Activated CD8-positive, alpha-beta memory T cell treated with anti-CD3 and anti-CD28 coated beads for 48 hours (primary cell): ENCODE measurements around the gene SPAG17.
A peak's percentile ranks its signal among the peaks of the same experiment; 100 is the strongest.
"Not testable (repeated sequence)": the region's sequence is repeated elsewhere in the genome, so short reads cannot be mapped to it uniquely, and the experiment has no call there.

Experiments used
- DNase-seq, 3 experiments: peaks; one replicate each; pipeline ENCODE4 v3.0.0-alpha.2; 2020; ENCODE audit warnings: low read depth in 2 of 3, low spot score in 2 of 3

The SPAG17 gene

DNA sequence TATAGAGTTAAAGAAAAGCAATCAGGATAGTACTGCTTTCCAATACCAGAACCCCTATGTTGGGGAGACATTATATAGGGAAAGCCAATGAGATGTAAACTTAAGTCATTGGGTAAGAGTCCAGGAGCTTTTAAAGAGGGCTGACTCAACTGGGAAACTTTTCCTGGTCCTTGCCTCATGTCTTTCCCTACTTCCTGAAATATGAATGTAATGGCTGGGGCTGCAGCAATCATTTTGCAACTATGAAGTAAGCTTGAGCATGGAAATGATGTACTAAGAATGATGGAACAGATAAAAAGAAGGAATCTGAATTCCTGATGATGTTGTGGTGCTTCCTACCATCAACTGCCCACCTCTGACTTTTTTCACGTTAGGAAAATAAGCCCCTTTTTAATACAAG is 199.8 kb downstream of the SPAG17 start:
- DNase-seq, result no peak

DNA sequence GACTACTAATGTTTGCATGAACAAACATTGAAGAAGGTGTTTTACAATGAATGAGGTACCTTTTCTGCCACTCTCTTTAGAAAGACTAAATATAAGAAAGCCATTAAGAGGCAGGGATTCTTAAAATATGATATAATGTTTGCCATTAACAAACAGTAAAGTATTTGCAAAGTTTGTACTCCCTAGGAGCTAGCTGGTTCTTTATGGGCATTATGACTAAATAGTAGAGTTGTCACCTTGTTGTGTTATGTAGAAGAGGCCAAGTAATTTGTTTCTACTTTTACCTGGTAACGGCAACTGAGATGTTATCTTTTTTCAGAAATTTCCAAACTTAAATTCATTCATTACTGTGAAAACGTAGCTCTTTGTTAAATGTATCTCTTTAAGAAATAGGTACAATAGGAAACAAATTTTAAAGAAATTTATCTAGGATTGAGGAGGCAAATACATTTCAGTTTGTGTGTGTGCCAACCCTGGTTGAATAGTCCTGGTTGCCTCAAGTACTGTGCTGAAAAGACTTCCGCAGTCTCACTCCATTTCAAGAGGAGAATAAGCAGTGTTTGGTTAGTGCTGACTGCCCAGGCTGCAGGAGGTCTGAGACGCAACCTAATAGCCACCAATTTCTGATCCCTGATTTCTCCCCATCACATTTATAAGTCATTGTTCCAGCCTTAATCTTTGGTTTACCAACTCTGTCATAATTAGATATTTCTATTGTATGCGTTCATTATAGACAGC is 203.4 kb downstream of the SPAG17 start:
- no peak for DNase-seq

DNA sequence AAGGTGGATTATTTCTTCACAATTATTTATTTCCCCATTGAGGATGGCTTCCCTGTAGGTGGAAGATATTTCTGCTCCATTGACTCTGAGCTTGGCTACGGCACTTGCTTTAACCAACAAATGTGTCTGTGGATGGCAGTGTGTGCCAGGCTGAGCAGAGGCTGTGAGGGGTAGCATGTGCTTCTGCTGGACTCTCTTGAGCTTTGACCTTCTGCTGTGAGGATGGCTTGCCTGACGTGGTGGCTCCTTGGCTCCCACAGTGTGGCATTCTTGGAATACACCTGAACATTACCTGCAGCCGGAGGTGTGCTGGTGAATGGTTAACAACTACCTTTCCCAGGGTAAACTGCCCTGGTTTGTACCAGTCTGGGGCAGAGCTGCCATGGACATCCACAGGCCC is 208.6 kb downstream of the SPAG17 start:
- no peak for DNase-seq

DNA sequence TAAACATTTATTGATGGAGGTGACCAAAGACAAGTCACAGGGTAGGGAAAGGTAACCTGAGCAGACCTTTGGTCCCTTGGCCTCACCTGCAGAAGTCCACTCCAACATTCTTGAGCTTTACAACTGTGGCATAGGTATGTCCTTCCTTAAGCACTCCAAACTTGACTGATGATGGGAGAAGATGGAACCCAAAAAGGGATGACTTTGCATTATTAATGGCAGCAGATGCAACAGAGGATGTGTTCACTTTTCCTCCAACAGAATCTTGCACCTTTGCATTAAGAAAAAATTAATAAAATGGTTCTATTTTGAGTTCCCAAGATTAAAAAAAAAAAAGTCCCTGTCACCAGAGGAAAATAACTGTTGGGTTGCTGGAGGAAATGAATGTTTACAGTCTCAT is 213.3 kb downstream of the SPAG17 start:
- DNase-seq, result no peak

DNA sequence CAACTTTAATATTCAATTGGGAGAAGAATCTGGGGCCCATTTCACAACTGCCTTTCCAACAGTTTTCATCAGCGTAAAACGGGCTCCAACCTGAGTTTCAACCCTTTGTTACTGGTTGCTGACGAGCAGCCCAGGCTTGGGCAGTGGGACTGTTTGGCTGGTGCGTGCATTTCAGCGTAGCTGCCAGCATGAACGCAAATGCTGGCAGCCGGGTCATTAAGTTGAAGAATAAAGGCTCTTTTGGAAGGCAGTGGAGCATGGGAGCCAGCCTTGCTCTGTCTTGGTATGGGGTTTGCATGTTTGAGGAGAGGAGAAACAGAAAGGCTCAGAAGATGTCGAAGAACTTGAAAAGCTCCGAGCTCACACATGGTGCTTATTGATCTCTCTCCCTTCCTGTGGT is 214.8 kb downstream of the SPAG17 start:
- DNase-seq, result no peak

DNA sequence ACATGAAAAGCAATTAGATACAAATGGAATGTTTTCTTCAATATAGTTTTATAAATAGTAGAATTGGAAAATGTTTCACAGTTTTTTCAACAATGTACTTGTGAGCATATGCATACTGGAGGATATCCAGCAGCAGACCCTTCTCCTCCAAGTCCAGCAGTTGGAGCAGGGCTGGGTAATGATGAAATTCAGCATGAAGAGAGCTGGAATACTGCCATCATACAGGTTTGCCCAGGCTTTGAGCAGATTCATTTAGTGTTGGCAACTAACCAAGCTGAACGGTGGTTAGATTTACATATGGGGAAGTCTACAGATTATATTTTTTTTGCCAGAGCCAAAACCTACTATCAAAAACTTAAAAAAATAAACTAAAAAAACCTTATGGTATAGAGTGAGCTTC is 217.1 kb downstream of the SPAG17 start:
- no peak for DNase-seq

DNA sequence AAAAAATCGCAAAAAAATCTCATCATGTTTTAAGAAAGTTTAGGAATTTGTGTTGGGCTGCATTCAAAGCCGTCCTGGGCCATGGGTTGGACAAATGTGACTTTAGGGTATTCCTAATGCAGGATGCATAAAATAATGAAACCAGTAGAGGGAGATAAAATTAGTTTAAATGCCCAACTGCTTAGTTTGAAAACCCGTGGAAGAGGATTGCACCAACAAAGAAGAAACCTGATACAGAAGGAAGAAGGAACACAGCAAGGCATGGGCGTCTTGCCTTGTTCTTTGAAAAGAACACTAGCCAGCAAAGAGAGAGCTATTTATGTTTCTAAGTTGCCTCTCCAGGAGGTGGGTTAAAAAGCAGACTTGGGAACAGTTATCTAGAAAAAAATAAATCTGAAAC is 217.6 kb downstream of the SPAG17 start:
- DNase-seq, result no peak

DNA sequence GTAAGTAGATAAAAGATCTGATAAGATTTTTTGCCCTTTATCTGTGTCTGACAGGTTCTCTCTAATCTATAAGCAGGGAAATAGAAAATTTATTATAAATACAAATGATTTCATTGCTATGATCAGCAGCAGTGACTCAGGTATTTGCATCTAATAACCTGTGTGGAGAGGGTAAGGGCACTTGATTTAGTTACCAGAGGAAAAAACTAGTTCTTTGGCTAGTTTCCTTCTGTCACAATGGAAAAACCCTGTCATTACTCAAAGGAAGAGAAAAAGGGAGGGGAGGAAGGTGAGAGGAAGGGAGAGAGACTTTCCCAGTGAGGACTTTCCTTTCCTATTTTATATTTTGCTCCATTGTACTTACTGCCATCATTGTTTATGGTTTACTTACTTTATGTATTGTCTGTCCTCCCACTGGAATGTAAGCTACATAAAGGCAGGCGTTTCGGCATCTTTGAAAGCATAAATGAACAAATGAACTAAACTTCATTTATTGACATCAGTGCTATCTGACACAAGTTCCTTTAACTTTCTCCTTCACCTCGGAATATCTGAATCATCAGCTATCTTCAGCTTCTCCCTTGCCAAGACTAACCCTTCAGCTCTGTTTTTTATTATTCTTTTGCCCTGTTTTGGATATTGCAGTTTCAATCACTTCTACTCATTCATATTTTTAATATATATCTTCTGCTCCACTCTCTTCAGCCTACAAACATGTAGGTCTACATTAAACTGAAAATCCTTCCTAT is 220.6 kb downstream of the SPAG17 start:
- DNase-seq, result no peak

DNA sequence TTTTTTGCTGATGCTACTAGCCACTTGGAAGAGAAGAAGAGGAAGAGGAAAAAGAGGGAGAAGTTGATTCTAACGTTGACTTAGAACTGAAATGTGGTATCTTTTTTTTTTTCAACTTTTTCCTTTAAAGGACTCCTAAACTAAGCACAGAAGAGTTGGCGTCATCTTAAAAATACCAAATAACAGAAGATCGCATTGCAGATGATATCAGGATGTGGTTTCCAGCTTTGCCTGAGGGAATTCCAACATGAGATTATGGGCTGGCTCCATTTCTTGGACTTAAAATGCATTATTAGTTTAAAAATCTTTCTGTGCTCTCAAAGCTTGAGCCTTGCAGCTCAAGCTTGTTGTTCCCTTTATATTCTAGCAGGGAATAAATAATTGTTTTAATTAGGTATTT is 225.7 kb downstream of the SPAG17 start:
- no peak for DNase-seq

DNA sequence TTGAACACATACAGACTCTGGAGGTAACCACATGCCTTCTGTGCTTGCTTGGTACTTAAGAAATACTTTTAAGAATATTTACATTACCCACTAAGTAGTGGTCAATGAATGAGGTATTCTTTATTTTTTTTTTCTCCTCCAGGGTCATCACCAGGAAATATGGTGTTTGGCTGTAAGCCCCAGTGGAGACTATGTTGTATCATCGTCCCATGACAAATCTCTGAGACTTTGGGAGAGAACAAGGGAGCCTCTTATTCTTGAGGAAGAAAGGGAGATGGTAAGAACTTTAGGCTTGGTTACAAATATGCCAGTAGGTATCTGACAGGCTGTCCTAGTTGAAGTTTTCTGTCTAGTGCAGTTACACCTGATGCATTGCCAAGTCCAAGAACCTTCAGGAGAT is 232.6 kb downstream of the SPAG17 start:
- no peak for DNase-seq

DNA sequence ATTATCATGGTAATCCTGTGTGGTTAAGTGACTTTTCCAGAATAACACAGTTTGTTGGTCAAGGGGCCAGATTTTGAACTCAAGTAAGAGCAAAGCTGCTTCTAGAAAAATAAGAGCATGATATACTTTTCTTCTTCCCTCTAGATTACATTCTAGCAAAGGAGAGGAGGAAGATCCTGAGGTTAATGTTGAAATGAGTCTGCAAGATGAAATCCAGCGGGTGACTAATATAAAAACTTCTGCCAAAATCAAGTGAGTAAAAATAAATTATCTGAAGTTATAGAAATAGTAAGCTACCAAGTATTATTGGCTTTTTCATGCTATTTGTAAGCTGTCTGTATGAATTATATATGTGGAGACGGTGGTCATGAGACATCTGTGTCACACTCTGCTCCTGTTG is 242.7 kb downstream of the SPAG17 start:
- no peak for DNase-seq

DNA sequence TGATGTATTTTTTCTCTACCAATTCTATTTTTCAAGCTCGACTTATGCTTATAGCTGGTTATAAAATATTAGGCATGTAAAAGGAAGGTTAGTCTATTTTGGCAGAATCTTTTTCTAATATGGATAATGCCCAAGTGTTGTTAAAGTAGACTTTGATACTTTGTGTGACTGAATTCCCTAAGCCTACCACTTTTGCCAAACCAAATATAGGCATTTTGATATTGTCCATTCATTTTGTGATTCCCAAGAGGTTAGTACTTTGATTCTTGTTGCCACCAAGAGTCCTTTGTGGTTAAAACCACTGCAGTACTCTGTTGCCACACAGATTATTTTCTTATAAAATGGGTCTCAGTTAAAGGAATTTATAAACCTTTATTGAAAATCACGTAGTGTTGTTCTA is 251.3 kb downstream of the SPAG17 start:
- no peak for DNase-seq

DNA sequence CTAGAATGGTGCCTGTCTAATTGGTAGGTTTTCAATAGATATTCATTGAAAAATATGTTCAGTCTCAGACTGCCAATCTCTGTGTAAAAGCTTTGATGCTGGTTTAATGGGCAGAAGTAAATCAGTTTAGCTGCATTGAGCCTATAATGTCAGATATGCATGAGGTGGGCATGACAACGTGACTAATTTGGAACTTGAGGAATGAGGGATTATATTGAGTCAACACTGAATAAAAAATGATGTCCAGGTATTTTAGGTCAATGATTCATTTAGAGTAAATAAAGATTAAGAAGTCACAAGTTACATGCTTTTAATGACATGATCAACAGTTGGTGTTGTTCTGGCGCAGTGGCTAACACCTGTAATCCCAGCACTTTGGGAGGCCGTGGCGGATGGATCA is 252.5 kb downstream of the SPAG17 start:
- DNase-seq, result no peak

DNA sequence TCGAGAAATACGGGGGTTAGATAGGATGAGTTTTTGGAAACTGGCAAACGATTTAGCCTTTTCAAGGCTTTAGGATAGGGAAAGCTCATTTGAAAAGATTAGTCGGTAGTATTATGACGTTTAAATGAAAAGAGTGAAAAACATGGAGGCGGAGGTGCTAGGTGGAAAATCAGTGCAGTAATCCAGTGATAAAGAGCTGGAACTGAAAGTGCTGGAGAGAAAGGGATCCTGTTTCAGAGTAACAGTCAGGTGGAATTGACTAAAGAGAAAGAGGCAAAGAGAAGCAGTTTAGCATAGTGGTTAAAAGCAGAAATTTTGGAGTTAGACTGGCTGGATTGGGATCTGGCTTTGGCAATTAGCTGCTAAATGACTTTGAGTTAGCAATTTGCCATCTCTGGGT is 254.5 kb downstream of the SPAG17 start:
- no peak for DNase-seq

DNA sequence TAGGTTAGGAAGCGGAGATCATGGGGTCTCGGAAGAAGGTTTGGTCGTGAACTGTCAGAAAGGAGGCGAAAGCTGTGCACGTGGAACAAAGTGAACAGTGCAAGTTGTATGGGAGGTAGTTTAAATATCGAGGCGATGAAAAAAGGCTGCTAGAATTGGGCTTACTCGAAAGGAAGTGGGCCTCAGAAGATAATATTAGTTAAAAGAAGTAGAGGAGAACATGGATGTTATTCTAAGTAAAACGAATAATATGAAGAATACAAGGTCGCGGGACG is 254.9 kb downstream of the SPAG17 start:
- no peak for DNase-seq

DNA sequence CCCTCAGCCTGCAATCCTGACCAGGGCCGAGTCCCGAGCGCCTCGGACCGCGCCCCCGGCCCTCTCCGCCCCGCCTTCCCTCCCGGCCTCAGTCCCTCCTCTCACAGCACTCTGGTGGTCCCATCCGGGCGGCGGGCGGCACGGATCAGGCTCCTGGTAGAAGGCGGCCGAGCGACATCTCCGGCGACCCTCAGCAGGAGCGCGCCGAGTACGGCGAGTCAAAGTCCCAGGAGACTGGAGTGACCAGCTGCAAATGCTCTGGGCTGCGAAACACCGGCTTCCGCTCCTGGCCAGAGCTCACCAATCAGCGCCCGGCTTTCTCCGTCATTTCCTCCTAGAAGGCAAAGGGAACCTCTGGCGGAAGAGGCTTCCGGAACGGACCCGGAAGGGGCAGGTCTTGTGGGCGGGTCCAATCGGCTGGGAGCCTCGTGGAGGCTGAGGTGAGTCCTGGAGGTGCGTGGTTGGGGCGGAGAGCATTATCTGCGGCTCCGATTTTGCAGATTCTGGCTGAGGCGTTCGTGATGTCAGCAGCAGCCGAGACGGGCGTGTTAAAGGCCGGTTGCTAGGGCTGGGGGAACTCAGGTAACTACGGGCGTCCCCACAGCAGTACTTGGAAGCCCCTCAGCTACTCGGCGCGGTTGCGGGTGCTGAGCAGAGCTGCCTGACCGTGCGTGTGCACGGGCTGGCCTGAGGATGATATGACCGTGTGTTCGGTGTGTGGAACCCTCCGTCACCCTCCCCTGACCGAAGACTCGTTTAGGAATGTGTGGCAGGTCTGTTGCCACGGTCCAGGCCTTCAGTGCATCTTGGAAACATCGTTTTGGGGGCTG is 255.5 kb downstream of the SPAG17 start, which contains the start of the genes GDAP2 and WDR3:
GDAP2 (minus strand) TSS at position 279 of the 830 bp plus-strand sequence. CDS start 9,264 bp downstream, outside the sequence.
WDR3 (plus strand) TSS at position 397 of the 830 bp plus-strand sequence. CDS start 3,581 bp downstream, outside the sequence.
- peak; percentile 73 to 84 (median 80) for DNase-seq

DNA sequence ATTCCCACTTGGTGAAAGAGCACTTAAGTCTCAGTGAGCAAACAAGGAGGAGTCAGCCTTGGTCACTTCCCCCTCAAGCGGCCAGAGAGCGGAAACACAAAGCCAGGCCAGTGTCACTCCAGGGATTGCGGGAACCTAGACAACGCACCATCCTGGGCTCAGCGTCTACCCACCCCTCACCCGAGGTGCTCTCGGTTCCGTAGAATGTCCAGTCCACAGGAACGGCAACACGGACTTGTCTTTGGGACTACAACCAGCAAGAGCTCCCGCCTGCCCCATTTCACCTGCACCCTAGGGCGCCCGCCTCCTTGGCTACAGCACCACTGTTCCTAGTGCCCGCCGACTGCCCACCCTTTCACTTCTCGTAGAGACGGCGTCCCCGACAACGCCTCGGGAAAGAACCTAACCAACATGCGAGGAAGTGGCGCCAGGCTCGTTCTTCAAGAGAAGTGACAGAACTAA is 256.1 kb downstream of the SPAG17 start:
- peak in 1 of 3 experiments; percentile 8 for DNase-seq

DNA sequence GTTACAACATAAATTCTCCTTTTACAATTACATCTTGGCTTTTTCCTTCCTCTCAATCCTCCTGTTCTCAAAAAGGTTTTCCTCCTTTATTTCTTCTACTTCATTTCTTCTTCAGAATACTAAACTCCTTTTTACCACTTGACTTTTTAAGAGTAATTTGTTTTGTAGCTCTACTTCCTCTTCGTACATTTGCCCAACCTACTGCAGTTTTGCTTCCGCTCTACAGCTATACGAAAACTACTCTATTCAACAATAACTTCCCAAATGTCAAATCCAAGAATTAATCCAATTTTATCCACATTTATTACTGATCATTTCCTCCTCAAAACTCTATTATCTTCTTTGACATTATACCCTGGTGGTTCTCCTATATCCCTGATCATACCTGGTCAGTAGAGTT is 259.0 kb downstream of the SPAG17 start:
- no peak for DNase-seq

DNA sequence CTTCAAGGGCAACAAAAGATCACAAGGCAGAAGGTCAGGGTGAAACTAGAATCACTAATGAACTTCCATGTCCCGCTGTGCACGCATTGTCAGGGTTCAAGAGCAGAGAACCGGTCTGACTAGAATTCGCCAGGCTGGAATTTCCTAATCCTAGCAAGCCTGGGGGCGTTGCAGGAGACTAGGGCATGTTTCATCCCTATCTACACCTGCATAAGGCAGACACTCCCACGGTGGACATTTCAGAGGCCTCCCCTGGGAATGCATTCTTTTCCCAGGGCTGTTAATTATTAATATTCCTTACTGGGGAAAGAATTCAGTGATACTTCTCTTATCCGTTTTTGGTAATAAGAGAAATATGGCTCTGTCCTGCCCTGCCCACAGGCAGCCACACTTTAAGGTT is 262.3 kb downstream of the SPAG17 start:
- DNase-seq, result not testable (repeated sequence)

DNA sequence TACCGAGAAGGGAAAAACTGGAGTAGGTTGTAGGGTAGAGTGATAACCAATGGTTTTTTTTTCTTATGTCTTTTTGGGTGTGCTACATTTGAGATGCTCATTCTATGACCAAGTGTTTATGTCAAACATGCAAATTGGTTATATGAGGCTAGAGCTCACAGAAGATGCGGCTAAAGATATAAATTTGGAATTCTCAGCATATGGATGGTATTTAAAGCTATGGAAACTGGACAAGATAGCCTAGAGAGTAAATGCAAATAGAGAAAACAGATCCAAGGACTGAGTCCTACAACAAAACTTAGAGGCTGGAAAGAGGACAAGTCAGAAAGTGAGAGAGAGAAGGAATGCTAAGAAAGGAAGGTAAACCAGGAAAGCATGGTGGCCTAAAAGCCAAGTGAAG is 263.0 kb downstream of the SPAG17 start:
- no peak for DNase-seq

DNA sequence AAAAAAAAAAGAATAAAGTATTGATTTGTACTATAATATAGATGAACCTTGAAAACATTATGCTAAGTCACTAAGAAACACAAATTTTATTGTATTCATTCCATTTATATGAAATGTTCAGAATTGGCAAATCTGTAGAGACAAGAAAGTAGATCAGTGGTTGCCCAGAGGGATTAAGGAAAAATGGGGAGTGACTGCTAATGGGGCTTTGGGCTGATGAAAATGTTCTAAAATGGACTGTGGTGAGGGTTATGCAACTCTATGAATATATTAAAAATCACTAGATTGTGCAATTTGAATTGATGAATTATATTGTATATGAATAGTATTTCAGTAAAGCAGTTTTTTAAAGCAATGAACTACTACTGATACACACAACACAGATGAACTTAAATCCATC is 265.7 kb downstream of the SPAG17 start:
- DNase-seq, result no peak

DNA sequence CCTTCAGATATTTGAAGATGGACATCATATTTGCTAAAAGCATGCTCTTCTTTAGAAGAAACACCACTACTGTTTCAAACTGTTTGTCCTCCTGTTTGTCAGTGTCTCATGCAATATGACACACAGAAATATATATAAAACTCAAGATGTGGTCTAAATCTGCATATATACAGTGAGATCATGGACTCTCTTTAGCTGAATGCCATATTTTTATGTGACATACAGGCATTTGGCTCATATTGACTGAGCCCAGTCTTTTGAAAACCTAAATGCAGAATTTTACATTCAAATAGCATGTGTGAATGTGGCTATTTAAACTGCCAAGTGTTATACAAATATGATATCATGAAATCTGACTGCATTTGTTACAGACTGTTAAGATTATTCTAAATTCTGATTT is 274.0 kb downstream of the SPAG17 start:
- no peak for DNase-seq
